ACHN (cell line): ENCODE measurements around the gene ZBTB7C.

Experiments used
- DNase-seq: peaks from one replicate; pipeline ENCODE4 v3.0.0-alpha.2; 2015
- in situ Hi-C: cut with HindIII; loops from 2 replicates; pipeline ENCODE4 v1.10.0; 2017; ENCODE audit warnings: low sequenced_read_pairs, low pct_ligation_motif_present, low pct_unique_long_range_greater_than_20kb

Gene ZBTB7C

GRCh38 chr18:48194591-48195181 lies 214.5 kb downstream of the ZBTB7C start:
- no peak for DNase-seq
- in situ Hi-C loops: no loop called here

DNA sequence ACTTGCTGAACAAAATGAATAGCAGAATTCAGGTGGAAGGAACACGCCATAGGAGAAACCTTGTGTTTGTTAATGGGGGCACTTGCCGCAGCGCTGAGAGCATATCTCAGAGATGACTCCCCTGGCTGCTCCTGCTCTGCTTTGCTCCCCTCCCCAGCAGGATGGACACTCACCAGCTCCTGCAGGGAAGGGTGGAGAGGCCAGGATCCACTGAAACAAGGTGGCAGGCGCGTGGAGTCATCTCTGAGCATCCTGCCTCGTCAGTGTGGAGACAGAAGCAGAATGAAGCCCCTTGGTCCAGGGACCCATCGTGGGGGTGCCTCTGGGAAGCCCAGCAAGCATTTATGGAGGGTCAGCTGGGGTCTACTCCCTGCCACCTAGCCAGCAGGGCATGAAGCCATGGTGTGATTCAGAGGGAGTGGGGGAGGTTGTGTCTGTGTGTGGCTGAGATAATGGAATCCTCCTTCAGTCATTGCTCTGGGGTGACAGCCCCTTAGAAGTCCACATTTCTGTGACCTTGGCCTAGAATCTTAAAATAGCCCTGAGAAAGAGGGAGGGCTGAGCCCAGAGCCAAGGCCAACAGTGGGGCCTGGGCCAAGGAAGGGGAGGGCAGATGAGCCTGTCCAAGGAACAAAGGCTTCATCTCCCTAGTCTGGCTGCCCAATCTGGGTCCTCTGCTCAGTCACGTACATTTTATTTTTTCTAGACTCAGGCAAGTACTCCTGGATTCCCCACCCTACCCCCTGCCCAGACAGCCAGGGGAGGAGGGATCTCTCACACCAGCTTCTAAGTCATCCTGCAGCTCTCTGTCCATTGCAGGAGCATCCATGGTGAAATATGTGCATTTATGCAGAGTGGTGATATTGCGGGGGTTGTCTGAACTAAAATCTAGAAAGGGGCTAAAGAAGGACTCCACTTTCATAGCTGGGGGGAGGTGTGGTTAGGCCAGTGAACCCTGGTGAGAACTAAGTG lies 215.4 kb downstream of the ZBTB7C start:
- DNase-seq: no peak
- in situ Hi-C loops: no loop called here

DNA sequence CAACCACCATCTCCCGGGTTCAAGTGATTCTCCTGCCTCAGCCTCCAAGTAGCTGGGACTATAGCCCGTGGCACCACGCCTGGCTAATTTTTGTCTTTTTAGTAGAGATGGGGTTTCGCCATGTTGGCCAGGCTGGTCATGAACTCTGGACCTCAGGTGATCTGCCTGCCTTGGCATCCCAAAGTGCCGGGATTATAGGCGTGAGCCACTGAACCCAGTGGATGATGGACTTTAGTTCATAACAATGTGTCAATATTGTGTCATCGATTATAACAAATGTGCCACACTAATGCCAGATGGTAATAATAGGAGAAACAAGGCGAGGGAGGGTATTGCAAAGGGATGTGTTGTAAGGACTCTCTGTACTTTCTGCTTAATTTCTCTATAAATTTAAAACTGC lies 216.6 kb downstream of the ZBTB7C start:
- in situ Hi-C loops: no loop called here

DNA sequence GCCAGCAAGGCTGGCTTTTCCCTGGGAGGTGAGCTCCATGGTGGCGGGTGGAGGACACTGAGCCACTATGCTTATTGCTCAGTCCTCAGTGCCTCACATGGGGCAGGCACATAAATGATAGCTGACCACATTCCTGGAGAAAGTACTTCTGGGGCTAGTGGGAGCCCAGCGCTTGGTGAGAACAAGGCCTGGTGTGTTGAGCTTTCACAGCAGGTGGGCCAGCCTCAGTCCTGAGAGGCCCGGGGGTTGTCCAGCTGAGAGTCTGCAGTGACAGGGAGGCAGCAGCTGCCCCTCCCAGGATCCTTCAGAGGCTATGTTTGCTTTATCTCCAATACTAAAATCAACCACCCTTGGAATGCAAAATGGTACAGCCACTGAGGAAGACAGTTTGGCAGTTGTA lies 217.7 kb downstream of the ZBTB7C start:
- in situ Hi-C loops: no loop called here

More for the DNA sequence above, 216.6 kb downstream of the ZBTB7C start:
- DNase-seq: no peak

DNA sequence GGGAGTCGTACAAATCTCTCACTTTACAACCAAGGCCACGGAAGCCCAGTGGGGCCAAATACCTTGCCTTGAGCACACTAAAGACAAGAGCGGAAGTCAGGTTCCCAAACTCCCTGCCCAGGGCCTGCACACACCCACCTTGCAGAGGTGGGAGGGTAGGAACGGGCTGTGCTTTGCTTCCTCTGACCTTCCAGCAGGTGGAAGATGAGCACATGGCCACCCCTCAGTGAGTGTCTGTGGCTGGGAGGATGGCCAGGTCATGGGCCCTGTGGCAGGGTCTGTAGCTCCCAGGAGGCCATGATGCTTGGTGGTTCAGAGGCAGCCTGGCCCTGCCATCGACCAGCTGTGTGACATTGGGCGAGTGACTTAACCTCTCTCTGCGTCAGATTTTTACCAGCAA lies 218.2 kb downstream of the ZBTB7C start:
- in situ Hi-C loops: no loop called here

More for the DNA sequence above, 217.7 kb downstream of the ZBTB7C start:
- no peak for DNase-seq

DNA sequence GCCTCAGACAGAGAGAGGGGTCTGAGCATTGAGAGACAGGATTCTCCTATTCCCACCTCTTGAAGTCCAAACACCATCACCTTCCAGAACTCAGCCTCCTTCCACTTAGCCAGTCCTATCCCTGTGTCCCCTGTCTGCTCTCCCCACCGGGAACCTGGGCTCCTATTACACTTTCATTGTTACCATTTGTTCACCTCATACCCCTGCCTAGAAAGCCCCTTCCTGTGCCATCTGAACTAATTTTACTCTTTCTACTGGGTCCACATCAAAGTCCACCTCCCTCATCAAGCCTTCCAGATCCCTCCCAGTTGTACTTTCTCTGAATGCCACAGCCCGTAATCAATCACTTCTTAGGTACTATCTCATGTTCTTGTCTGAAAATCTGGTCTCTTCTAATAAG lies 220.6 kb downstream of the ZBTB7C start:
- in situ Hi-C loops: no loop called here
- DNase-seq: no peak

More for the DNA sequence above, 218.2 kb downstream of the ZBTB7C start:
- DNase-seq: no peak

- DNase-seq: no peak
- in situ Hi-C loops: no loop called here
These were observed 222.3 kb downstream of the ZBTB7C start for GRCh38 chr18:48186861-48187260.

GRCh38 chr18:48186131-48186766 lies 222.9 kb downstream of the ZBTB7C start:
- in situ Hi-C loops: no loop called here
- DNase-seq: no peak

DNA sequence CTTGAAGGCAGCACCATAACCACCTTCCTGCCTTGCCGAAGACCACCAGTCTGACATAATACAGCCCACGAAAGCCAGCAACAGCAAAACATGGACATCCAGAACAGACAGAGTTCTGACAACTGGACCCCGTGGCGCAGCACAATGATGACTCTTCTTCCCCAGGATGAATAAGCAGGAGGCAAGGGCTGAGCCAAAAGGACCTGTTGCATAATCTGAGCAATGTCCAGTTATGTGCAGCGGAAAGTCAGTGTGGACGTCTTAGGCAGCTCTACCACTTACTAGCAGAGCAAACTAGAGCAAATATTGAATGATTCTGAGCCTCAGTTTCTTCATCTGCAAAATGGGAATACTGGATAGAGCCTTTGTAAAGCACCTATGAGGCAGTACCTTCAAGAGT lies 225.1 kb downstream of the ZBTB7C start:
- in situ Hi-C loops: no loop called here
- no peak for DNase-seq

GRCh38 chr18:48183613-48184012 lies 225.6 kb downstream of the ZBTB7C start:
- no peak for DNase-seq
- in situ Hi-C loops: no loop called here

GRCh38 chr18:48182779-48183178 lies 226.4 kb downstream of the ZBTB7C start:
- in situ Hi-C loops: no loop called here
- no peak for DNase-seq

GRCh38 chr18:48181857-48182256 lies 227.3 kb downstream of the ZBTB7C start:
- DNase-seq: no peak
- in situ Hi-C loops: no loop called here

DNA sequence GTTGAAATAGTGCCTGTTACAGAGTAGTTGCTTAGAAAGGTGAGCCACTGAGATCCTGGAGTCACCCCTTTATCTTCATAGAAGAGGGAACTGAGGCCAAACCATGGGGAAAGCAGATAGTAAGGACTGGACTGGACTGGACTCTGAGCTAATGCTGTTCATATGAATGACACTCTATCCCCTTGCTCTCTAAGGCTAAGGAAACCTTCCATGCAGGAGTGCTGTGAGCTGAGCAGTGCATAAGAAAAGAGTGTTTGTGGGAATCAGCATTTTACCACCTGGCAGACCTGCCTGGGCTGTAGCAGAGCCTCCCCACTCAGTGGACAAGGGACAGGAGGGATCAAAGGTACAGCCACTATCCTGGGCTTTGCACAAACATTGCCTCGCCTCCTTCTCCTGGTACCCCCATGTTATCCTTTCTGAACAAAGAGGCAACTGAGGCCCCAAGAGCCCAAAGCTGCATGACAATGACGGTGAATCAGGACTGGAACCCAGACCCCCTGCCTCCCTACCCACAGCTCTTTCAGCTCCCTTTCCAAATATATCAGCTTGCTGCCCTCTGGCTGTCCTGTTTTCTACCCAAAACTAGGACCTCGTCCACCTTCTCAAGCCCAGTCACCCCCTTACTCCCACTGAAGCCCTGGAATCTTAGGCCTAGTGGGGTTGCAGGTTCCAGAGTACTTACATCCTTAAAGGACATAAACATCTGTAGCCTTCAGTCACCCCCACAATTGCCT lies 227.9 kb downstream of the ZBTB7C start:
- DNase-seq: no peak
- in situ Hi-C loops: no loop called here

- in situ Hi-C loops: no loop called here
- DNase-seq: no peak
These were observed 229.5 kb downstream of the ZBTB7C start for GRCh38 chr18:48179666-48180065.

DNA sequence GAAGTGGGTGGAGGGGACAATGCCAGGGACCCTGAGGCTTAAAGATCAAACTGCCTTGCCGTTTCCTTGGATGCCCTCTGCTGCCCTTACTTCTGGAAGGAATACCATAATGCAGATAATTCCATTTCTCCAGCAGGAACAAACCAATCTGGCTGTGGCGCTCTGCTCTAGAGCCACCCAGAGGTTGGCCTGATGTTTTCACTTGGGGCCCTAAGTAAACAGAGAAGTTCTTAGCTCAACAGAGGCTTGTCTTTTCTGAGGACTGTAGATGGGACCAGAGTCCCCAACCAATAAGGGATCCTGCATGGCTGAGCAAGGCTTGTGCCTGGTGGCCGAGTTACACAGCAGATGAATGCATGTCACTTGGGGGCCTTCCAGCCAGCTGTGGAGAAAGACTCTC lies 230.2 kb downstream of the ZBTB7C start:
- in situ Hi-C loops: no loop called here
- DNase-seq: no peak

DNA sequence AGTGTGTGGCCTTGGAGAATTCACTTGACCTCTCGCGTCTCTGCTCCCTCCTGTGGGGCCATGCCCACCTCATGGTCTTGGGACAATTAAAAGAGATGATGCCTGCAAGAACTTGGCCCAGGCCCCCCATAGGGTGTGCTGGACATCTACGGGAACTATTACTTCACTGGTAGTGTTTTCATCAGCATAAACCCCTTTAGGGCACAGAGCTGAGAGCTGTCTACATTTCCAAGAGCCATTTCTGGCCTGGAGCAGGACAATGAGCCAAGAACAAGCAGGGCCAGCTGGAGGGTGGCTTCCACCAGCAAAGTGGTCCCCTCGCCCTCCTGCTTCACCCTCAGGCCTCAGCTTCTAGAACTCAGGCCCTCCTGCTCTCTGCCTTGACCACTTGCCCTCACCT lies 232.3 kb downstream of the ZBTB7C start:
- DNase-seq: no peak
- in situ Hi-C loops: no loop called here

DNA sequence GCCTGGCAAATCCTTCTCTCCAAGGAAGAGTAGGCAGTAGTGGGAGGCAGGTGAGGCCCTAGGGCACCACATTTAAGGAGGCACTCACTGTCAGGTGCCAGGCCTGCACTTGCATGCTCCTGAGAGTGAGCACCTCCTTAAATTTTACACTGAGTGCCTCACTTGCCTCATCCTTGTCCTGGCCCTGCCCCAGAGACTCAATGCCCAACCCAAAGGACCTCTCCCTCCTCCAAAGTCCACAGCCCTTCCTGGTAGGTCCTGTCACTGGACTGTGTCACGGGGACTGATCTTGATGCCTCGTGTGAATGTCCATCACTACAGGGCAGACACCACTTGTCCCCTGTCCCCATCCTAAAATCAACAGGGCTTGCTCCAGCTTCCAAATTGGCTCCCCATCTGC lies 235.6 kb downstream of the ZBTB7C start:
- in situ Hi-C loops: no loop called here
- DNase-seq: no peak

GRCh38 chr18:48172226-48173006 lies 236.8 kb downstream of the ZBTB7C start:
- no peak for DNase-seq
- in situ Hi-C loops: no loop called here
